Prostate gland (tissue), 2 donors: ENCODE results near the gene LFNG. TPM values are rescaled to one million over a fixed set of nuclear protein-coding genes. Genes with fewer than 3 reads are reported as not detected.

Experiments
- DNase-seq: peaks from one replicate; pipeline ENCODE4 v3.0.0-alpha.2; 2019; ENCODE audit warnings: low spot score
- H3K27ac ChIP-seq, 2 donors: fragments of 200-600 bp; sonication (generic); 2 replicates each; pipeline ENCODE4 v1.5.1; 2017 to 2019
- H3K27me3 ChIP-seq: fragments of 200-600 bp; sonication (generic); replicated peaks from 2 replicates; pipeline ENCODE4 v1.5.1; 2019; ENCODE audit not compliant: insufficient read depth
- H3K36me3 ChIP-seq, 2 donors: fragments of 200-600 bp; sonication (generic); 1 replicate in 1 of 2; 2 replicates in 1 of 2; pipeline versions ENCODE4 v1.5.1 to v1.8.1; 2017 to 2019
- H3K4me1 ChIP-seq: fragments of 200-600 bp; sonication (generic); replicated peaks from 2 replicates; pipeline ENCODE4 v1.5.1; 2019
- H3K4me3 ChIP-seq, 2 donors: fragments of 200-600 bp; sonication (generic); 2 replicates each; pipeline ENCODE4 v1.5.1; 2017 to 2019
- H3K9me3 ChIP-seq: fragments of 200-600 bp; sonication (generic); 2 replicates; pipeline ENCODE4 v1.5.1; 2017
- POLR2A ChIP-seq: fragments of 450-650 bp; IDR thresholded peaks from one replicate; pipeline ENCODE4 v1.6.1; 2016; ENCODE audit warnings: antibody characterized with exemption, mild to moderate bottlenecking
- POLR2AphosphoS5 ChIP-seq: sonication (generic); formaldehyde crosslinking; IDR thresholded peaks from one replicate; pipeline ENCODE4 v1.6.1; 2017; ENCODE audit warnings: antibody characterized with exemption
- whole genome bisulfite sequencing: methylation state at CpG from one replicate; pipeline ENCODE4 v1.1.5; 2018; 5-methylcytosine and 5-hydroxymethylcytosine counted together
- intact Hi-C: fragments of 100-400 bp; cut with DNase I; formaldehyde crosslinking; loops from one replicate; pipeline ENCODE4 v1.14.2; 2022
- total RNA-seq, 2 donors: library from RNA; depleted of rRNA; stranded (reverse); fragments of >200 nt; gene quantifications; one replicate each; pipeline ENCODE4 v1.1.0, GENCODE V29; 2016
- TF ChIP-seq, protein P1 (sequence below), 4 experiments: fragments of 200-600 bp in 2 of 4; fragments of 450-650 bp in 2 of 4; sonication (generic) in 2 of 4; IDR thresholded peaks; 1 replicate in 3 of 4; 2 replicates in 1 of 4; pipeline ENCODE4 v1.5.1; 2016 to 2019; ENCODE audit warnings: antibody characterized with exemption in 4 of 4, mild to moderate bottlenecking in 2 of 4, moderate library complexity in 2 of 4

LFNG gene
- total RNA-seq, 2 donors from 2014 or later = 45.6 to 51.7 TPM

- Histone ChIP-seq H3K27me3 (no peaks in the 10 kb centered on the region), H3K9me3 (no peaks in the 10 kb centered on the region), H3K4me3 (no peak overlapping the region), H3K36me3 (no peaks in the 10 kb centered on the region), H3K4me1 (peaks cover 9% of the 10 kb centered on the region), H3K27ac (no peak overlapping the region)
- no peak for DNase-seq
- intact Hi-C loops = no loop called here
- WGBS = 86% methylated on average over 10 of the region's 10 CpGs
- TF ChIP-seq, protein P1, sequence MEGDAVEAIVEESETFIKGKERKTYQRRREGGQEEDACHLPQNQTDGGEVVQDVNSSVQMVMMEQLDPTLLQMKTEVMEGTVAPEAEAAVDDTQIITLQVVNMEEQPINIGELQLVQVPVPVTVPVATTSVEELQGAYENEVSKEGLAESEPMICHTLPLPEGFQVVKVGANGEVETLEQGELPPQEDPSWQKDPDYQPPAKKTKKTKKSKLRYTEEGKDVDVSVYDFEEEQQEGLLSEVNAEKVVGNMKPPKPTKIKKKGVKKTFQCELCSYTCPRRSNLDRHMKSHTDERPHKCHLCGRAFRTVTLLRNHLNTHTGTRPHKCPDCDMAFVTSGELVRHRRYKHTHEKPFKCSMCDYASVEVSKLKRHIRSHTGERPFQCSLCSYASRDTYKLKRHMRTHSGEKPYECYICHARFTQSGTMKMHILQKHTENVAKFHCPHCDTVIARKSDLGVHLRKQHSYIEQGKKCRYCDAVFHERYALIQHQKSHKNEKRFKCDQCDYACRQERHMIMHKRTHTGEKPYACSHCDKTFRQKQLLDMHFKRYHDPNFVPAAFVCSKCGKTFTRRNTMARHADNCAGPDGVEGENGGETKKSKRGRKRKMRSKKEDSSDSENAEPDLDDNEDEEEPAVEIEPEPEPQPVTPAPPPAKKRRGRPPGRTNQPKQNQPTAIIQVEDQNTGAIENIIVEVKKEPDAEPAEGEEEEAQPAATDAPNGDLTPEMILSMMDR (IDR thresholded peaks at IDR 0.05) = no peak
- TF ChIP-seq POLR2AphosphoS5 (no peak), POLR2A (no peak)
Measured at GRCh38 chr7:2482725-2483451, 36.7 kb upstream of the LFNG start.

DNA sequence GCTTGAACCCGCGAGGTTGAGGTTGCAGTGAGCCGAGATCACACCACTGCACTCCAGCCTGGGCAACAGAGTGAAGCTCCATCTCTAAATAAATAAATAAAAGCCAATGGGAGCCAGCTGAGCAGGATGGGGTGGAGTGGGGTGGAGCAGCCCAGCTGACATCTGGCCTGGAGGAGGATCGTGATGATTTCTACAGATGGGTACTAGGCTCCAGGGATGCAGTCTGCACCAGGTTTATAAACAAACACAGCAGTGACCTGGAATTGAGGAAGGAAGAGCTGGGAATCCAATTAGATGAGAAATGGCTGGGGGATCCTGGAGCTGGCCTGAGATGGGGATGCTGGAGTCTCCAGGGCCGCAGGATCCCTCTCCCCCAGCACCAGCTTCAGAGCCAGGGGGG, 36.1 kb upstream of the LFNG start:
- Histone ChIP-seq H3K4me1 (peaks cover 3% of the 10 kb centered on the region), H3K9me3 (no peaks in the 10 kb centered on the region), H3K4me3 (no peak overlapping the region), H3K27ac (no peak overlapping the region), H3K36me3 (no peaks in the 10 kb centered on the region), H3K27me3 (no peaks in the 10 kb centered on the region)
- TF ChIP-seq, protein P1 (IDR thresholded peaks at IDR 0.05) = no peak
- no peak for TF ChIP-seq POLR2AphosphoS5
- no peak for TF ChIP-seq POLR2A
- no peak for DNase-seq
- WGBS = 77% methylated on average over 5 of the region's 5 CpGs
- intact Hi-C loops = no loop called here

DNA sequence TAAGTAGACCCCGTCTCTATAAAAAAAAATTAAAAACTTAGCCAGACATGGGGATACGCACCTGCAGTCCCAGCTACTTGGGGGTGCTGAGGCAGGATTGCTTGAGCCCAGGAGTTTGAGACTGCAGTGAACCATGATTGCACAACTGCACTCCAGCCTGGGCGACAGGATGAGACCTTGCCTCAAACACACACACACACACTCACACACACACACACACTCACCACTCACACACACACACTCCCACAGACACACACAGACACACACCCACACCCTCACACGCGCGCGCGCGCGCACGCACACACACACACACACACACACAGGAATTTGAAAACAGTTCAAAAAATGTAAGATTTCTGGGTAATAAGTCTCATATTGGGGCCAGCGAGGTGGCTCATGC, 34.7 kb upstream of the LFNG start:
- H3K36me3 ChIP-seq = no peaks in the 10 kb centered on the region
- WGBS = 88% methylated on average over 12 of the region's 12 CpGs
- H3K27me3 ChIP-seq = no peaks in the 10 kb centered on the region

DNA sequence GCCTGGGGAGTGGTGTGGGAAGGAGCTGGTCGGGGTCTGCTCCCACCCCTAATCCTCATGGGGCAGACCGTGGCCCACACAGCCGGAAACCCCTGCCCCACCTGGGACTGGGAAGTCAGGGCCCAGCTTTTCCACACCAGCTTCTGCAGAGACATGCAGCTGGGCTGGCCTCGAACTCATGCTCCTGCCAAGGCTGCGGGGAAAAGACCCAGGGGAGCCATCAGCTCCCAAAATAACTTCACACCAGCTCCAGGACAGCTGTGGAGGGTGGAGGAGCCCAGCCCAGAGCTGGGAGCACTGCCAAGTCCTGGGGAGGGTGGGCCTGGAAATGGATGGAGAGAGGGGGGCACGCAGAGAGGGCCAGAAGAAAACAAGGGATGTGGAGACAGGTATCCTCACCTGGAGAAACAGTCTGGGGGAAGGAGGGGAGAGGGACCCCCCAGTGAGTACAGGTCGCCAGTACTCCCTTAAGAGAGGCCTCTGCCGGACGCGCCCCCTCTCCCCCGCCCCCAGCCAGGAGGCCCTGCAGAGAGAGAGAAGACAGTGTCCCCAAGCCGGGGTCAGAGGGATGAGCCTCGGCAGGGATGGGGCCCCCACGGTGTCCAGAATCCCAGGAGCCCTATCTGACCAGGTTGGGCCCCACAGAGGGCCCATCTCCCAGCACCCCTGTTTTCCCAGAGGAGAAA, 31.8 kb upstream of the LFNG start:
- DNase-seq = no peak
- no peak overlapping the region for H3K27ac ChIP-seq
- intact Hi-C loops = no loop called here
- H3K4me1 ChIP-seq = no peaks in the 10 kb centered on the region
- TF ChIP-seq POLR2AphosphoS5 (no peak), POLR2A (no peak)
- TF ChIP-seq, protein P1 (IDR thresholded peaks at IDR 0.05) = no peak
- no peaks in the 10 kb centered on the region for H3K36me3 ChIP-seq
- no peaks in the 10 kb centered on the region for H3K9me3 ChIP-seq
- 49% methylated on average over 14 of the region's 14 CpGs for WGBS
- H3K27me3 ChIP-seq = no peaks in the 10 kb centered on the region
- H3K4me3 ChIP-seq = no peak overlapping the region

More for the DNA sequence above, 34.7 kb upstream of the LFNG start:
- TF ChIP-seq POLR2AphosphoS5 (no peak), POLR2A (no peak)
- TF ChIP-seq, protein P1 (IDR thresholded peaks at IDR 0.05) = no peak
- H3K4me1 ChIP-seq = no peaks in the 10 kb centered on the region
- H3K4me3 ChIP-seq = no peak overlapping the region
- H3K27ac ChIP-seq = no peak overlapping the region
- H3K9me3 ChIP-seq = no peaks in the 10 kb centered on the region
- intact Hi-C loops = no loop called here
- DNase-seq = no peak

DNA sequence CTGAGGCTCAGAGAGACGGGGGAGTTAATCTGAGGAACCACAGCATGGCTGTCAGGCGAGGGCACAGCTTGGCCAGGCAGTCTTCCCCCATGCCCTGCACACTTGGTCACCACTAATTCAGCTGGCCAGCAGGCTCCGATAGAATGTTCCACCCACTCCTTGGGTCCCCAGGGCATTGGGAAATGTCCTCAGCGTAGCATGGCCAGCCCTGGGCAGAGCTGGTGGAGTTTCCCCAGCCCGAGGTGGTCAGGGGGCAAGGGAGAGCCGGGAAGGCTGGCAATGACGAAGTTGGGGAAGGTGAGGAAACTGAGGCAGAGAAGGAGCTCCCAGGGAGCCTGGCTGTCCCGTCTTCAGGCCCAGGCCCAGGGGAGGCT, 31.3 kb upstream of the LFNG start:
- H3K27me3 ChIP-seq = no peaks in the 10 kb centered on the region
- 81% methylated on average over 8 of the region's 8 CpGs for WGBS
- no peaks in the 10 kb centered on the region for H3K9me3 ChIP-seq
- intact Hi-C loops = no loop called here
- H3K36me3 ChIP-seq = no peaks in the 10 kb centered on the region
- no peak overlapping the region for H3K27ac ChIP-seq
- H3K4me1 ChIP-seq = no peaks in the 10 kb centered on the region
- DNase-seq = no peak
- no peak overlapping the region for H3K4me3 ChIP-seq
- no peak for TF ChIP-seq POLR2A
